Keratinocyte (primary cell): ENCODE measurements around the gene STX10. TPM values are rescaled to one million over a fixed set of nuclear protein-coding genes. Genes with fewer than 3 reads are reported as not detected.

ENCODE experiments used
- DNase-seq: peaks from one replicate; pipeline ENCODE4 v3.0.0-alpha.2; 2011; ENCODE audit warnings: low read depth, missing footprints, low spot score
- FAIRE-seq: peaks from 2 replicates; lab custom pipeline; 2011; peaks lifted over from hg19 to GRCh38; lab: Jason Lieb, UNC
- H2AFZ ChIP-seq: 2 replicates; pipeline ENCODE4 v1.6.0; 2012; ENCODE audit warnings: low read length, control low read depth, inconsistent platforms; ENCODE audit not compliant: control insufficient read depth
- H3K27ac ChIP-seq: 2 replicates; pipeline ENCODE4 v1.5.1; 2011; ENCODE audit warnings: low read length; ENCODE audit not compliant: control insufficient read depth, insufficient read depth
- H3K27me3 ChIP-seq: 3 replicates; pipeline ENCODE4 v1.6.0; 2011; ENCODE audit warnings: low read length; ENCODE audit not compliant: control insufficient read depth, insufficient read depth; ENCODE audit errors: extremely low read depth
- H3K36me3 ChIP-seq, 2 experiments: 2 replicates in 1 of 2; 3 replicates in 1 of 2; pipeline ENCODE4 v1.5.1; 2011; ENCODE audit warnings: low read length in 2 of 2, mild to moderate bottlenecking in 1 of 2; ENCODE audit not compliant: control insufficient read depth in 2 of 2, insufficient read depth in 2 of 2; ENCODE audit errors: extremely low read depth in 1 of 2
- H3K4me1 ChIP-seq: 3 replicates; pipeline ENCODE4 v1.5.1; 2011; ENCODE audit warnings: low read length; ENCODE audit not compliant: control insufficient read depth, insufficient read depth; ENCODE audit errors: extremely low read depth
- H3K4me2 ChIP-seq: 3 replicates; pipeline ENCODE4 v1.6.0; 2011; ENCODE audit warnings: low read depth, low read length; ENCODE audit not compliant: control insufficient read depth, insufficient read depth; ENCODE audit errors: extremely low read depth
- H3K4me3 ChIP-seq, 3 experiments: fragments of 200-600 bp in 1 of 3; sonication (generic) in 1 of 3; 2 replicates in 2 of 3; 3 replicates in 1 of 3; pipeline ENCODE4 v1.5.1; 2011 to 2016; ENCODE audit warnings: low read length in 3 of 3, mild to moderate bottlenecking in 3 of 3, control low read depth in 2 of 3, inconsistent platforms in 1 of 3, low read depth in 1 of 3, mixed read lengths in 1 of 3, mixed run types in 1 of 3, moderate library complexity in 1 of 3; ENCODE audit not compliant: control insufficient read depth in 2 of 3, insufficient read depth in 2 of 3; ENCODE audit errors: extremely low read depth in 1 of 3
- H3K79me2 ChIP-seq: 2 replicates; pipeline ENCODE4 v1.6.0; 2012; ENCODE audit warnings: low read length; ENCODE audit not compliant: control insufficient read depth, insufficient read depth
- H3K9ac ChIP-seq: 3 replicates; pipeline ENCODE4 v1.6.0; 2011; ENCODE audit warnings: low read length; ENCODE audit not compliant: control insufficient read depth, insufficient read depth; ENCODE audit errors: extremely low read depth
- H3K9me1 ChIP-seq: 3 replicates; pipeline ENCODE4 v1.6.0; 2011; ENCODE audit warnings: low read length; ENCODE audit not compliant: control insufficient read depth, insufficient read depth; ENCODE audit errors: extremely low read depth
- H3K9me3 ChIP-seq: 2 replicates; pipeline ENCODE4 v1.5.1; 2012; ENCODE audit warnings: low read depth, low read length; ENCODE audit not compliant: control insufficient read depth
- H4K20me1 ChIP-seq: 3 replicates; pipeline ENCODE4 v1.6.0; 2011; ENCODE audit warnings: low read length; ENCODE audit not compliant: control insufficient read depth, insufficient read depth; ENCODE audit errors: extremely low read depth
- CTCF ChIP-seq, 3 experiments: IDR thresholded peaks in 1 of 3; conservative IDR thresholded peaks in 1 of 3; optimal IDR thresholded peaks in 1 of 3; 2 replicates in 2 of 3; 3 replicates in 1 of 3; pipeline versions ENCODE3 to v1.5.1; 2011; ENCODE audit warnings: low read length in 3 of 3, mild to moderate bottlenecking in 3 of 3, moderate library complexity in 2 of 3, control low read depth in 1 of 3, inconsistent platforms in 1 of 3; ENCODE audit not compliant: insufficient read depth in 2 of 3; ENCODE audit errors: extremely low read depth in 1 of 3
- EZH2 ChIP-seq: IDR thresholded peaks from one replicate; pipeline ENCODE4 v1.6.1; 2012; ENCODE audit warnings: inconsistent platforms, mild to moderate bottlenecking, low read length, moderate library complexity
- dilution Hi-C: fragments of 300-500 bp; cut with MboI; formaldehyde crosslinking; loops from one replicate; pipeline ENCODE4 v1.7.0; 2020; ENCODE audit warnings: low sequenced_read_pairs; ENCODE audit not compliant: extremely low pct_ligation_motif_present
- polyA plus RNA-seq, 5 experiments: library from polyadenylated mRNA; depleted of rRNA in 3 of 5; stranded (reverse) in 3 of 5; stranded (forward) in 1 of 5; unstranded in 1 of 5; fragments of >200 nt; gene quantifications; 1 replicate in 1 of 5; 2 replicates in 3 of 5; 3 replicates in 1 of 5; pipeline versions ENCODE4 v1.2.1 to v1.2.3, GENCODE V29; 2011 to 2012; ENCODE audit warnings: missing spikeins in 2 of 5, low read depth in 1 of 5, low replicate concordance in 1 of 5

The STX10 gene
- polyA plus RNA-seq, 1 donor (not counting 4 experiments of a cell fraction or from before 2014, with no cell fraction given) = 65.2 TPM

DNA sequence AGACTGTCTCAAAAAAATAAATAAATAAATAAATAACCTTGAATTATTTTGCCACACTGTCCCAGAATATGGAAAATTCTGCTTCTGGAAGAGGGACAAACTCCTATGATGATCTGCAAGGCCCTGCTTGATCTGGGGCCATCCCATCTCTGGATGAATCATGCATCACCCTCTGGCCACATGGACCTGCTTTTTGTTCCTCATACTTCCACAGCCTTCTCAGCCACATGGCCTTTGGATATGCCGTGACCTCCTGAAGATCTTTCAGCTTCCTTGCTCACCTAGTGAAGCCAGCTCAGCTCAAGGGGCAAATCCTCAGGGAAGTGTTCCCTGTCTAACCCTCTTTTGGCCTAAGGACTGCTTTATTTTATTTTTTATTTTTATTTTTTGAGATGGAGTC is 10.4 kb upstream of the STX10 start:
- no peak for DNase-seq
- Histone ChIP-seq H3K4me1 (peaks cover 40% of the 10 kb centered on the region), H3K9me1 (no peaks in the 10 kb centered on the region), H3K36me3 (no peaks in the 10 kb centered on the region), H3K4me2 (peak overlapping the region; percentile 27), H4K20me1 (no peaks in the 10 kb centered on the region), H3K9me3 (no peaks in the 10 kb centered on the region), H3K4me3 (no peak overlapping the region), H3K27me3 (no peaks in the 10 kb centered on the region), H3K27ac (no peak overlapping the region), H3K9ac (no peak overlapping the region), H2AFZ (peak overlapping the region; percentile 51), H3K79me2 (no peaks in the 10 kb centered on the region)
- TF ChIP-seq EZH2 = no peak
- no peak for TF ChIP-seq CTCF (optimal IDR thresholded peaks at IDR 0.05 in 1 of 3, IDR thresholded peaks at IDR 0.05 in 1 of 3, conservative IDR thresholded peaks at IDR 0.05 in 1 of 3; ENCODE audit: extremely low read depth in 1 of 3, insufficient read depth in 2 of 3, low read length in 3 of 3)
- FAIRE-seq = no peak
- dilution Hi-C loops = no loop called here

DNA sequence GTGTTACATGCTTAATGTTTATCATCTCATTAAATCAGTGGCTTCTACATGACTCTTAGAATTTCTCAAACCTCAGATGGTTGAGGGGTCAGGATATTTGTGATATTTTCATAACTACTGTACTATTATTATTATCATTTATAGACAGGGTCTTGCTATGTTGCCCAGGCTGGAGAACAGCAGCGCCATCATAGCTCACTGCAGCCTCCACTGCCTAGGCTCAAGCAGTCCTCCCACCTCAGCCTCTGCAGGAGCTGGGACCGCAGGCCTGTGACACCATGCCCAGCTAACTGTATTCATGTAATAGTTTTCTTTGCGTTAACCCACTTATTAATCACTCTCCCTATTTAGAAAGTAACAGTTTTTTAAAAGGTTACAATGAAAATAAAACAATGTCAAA is 9.5 kb upstream of the STX10 start:
- FAIRE-seq (no peak), DNase-seq (no peak)
- Histone ChIP-seq H3K4me2 (no peak overlapping the region), H3K4me1 (peaks cover 38% of the 10 kb centered on the region), H3K79me2 (no peaks in the 10 kb centered on the region), H3K9me1 (no peaks in the 10 kb centered on the region), H3K9me3 (no peaks in the 10 kb centered on the region), H3K27me3 (no peaks in the 10 kb centered on the region), H3K9ac (no peak overlapping the region), H3K27ac (no peak overlapping the region), H3K36me3 (no peaks in the 10 kb centered on the region), H3K4me3 (no peak overlapping the region), H4K20me1 (no peaks in the 10 kb centered on the region), H2AFZ (no peak overlapping the region)
- TF ChIP-seq EZH2 (no peak), CTCF (optimal IDR thresholded peaks at IDR 0.05 in 1 of 3, IDR thresholded peaks at IDR 0.05 in 1 of 3, conservative IDR thresholded peaks at IDR 0.05 in 1 of 3; ENCODE audit: extremely low read depth in 1 of 3, insufficient read depth in 2 of 3, low read length in 3 of 3) (no peak)
- dilution Hi-C loops = no loop called here
